Suprapubic skin (tissue), 4 donors: ENCODE results near the gene ZDHHC13.

Source experiments
- CTCF ChIP-seq, 2 donors: fragments of 200-600 bp in 1 of 2; fragments of 450-650 bp in 1 of 2; sonication (generic) in 1 of 2; IDR thresholded peaks; one replicate each; pipeline ENCODE4 v1.5.1; 2016 to 2019; ENCODE audit warnings: antibody characterized with exemption in 2 of 2, mild to moderate bottlenecking in 1 of 2, moderate library complexity in 1 of 2
- EP300 ChIP-seq: sonication (generic); formaldehyde crosslinking; IDR thresholded peaks from one replicate; pipeline ENCODE4 v1.6.1; 2017; ENCODE audit warnings: antibody characterized with exemption
- POLR2A ChIP-seq, 2 donors: fragments of 450-650 bp; IDR thresholded peaks; one replicate each; pipeline ENCODE4 v1.6.1; 2017; ENCODE audit warnings: antibody characterized with exemption in 2 of 2, mild to moderate bottlenecking in 2 of 2, moderate library complexity in 2 of 2
- POLR2AphosphoS5 ChIP-seq, 3 donors: sonication (generic); formaldehyde crosslinking; IDR thresholded peaks; one replicate each; pipeline ENCODE4 v1.6.1; 2017; ENCODE audit warnings: antibody characterized with exemption in 3 of 3

DNA sequence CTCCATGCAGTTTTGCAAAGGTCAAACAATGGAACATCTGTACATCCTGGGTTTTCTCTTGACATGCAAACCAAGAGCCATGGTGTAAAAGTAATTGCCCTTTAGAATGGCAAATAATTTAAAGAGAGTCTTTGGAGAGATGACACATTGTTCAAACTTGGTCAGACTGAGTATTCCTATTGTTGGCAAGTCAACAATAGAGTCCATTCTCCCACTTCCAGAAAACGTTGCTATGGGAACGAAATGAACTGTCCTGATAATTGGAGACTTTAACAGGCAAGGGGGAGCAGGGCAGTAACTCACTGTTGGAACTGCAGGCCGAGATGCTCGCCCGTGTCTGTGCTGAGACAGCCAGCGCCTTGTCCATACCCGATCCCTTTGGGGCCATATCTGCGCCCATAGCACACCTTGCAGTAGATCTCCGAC lies 70.9 kb downstream of the ZDHHC13 start:
- TF ChIP-seq CTCF (IDR thresholded peaks at IDR 0.05) (no peak), POLR2A (IDR thresholded peaks at IDR 0.05) (no peak), POLR2AphosphoS5 (IDR thresholded peaks at IDR 0.05) (no peak), EP300 (no peak)
